HG02885 (cell line): ENCODE results near the gene CHN2.

ENCODE experiments used
- ATAC-seq: cut with Tn5 transposase; IDR thresholded peaks from one replicate; pipeline ENCODE4 v1.9.1; 2021; ENCODE audit warnings: mild to moderate bottlenecking; ENCODE audit not compliant: unreplicated experiment, poor library complexity

The CHN2 gene

DNA sequence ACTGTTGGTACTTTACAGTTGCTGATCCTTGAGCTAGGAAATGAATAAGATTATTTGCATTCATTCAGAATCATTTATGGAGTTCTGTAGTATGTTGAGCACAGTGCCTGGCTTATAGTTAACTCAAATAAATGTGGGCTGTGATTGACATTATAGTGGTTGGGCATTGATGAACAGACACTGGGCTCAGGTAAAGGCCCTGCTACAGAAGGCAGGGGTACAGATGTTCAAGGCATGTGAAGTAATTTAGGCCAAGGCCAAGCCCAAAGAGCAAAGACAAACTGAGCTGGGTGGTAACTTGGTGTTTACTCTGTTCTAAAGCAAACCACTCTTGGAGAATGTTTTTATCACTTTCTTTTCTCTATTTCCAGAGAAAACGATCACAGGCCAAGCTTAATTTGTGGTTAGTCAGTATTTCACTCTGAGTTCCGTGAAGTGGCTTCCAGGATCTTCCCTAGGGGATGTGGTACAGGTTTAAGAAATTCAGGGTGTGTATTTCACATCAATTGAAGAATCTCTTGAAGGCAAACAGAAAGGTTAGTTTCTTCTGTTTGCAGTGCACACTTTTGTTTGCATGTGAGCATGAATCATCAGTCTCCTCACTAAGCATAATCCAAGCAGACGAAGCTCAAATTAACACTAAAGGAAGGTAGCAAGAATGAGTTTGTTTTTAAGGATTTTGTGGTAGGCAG lies 255.1 kb downstream of the CHN2 start:
- no peak for ATAC-seq

DNA sequence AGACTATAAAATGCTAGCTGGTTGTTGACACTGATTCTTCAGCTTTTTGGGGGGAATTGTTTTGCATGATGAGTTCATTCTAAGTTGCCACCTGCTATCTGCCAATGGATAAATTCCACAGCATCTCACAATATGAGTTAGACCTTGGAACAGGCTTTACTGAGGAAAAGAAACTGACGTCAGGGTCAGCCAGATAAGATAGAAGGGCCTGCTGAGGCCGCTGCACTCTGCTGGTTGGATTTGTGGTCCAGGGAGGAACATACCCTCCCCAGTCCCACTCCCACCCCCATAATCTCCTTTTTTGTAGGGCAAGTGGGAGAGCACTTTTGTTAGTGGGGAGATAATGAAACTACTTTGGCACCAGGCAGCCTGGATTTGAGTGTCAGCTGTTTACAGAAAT lies 258.4 kb downstream of the CHN2 start:
- ATAC-seq: no peak

DNA sequence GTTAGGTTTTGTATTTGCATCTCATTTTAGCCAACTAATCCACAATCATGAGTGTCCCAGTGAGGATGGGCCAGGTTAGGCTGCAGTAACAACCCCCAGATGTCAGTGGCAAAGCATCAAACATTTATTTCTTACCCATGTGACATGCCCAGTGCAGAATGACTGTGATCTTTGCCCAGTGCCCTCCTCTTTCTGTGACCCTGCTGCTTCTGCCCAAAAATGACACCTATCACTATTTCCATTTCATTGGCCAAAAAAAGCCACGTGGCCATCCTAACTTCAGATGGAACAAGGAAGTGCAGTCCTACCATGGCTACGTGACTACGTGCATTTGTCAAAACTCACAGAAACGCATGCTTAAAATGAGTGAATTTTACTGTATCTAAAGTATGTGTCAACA lies 259.9 kb downstream of the CHN2 start:
- ATAC-seq: no peak

DNA sequence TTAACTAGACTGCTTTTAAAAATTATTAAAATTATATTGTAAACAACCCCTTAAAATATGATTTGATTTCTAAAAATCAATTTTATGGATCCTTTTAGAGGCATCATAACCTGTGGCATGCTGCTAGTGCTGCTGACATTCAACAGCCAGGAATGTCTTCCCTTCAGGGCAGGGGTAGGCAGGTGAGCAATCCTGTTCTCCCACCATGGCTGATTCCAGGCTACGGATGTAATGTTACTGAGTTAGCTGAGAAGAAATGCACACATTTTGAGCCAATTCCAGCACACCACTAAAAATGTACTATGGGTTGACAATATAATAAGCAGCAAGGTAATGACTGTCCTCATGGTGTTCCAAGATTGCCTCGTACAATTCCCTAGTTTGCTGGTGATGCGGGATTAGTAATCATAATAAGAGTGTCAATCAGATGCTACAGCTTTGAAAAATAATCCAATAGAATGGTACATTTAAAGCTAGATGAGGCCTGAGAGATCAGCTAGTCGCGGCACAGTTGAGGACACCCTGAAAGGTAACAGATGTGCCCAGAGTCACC lies 260.4 kb downstream of the CHN2 start:
- ATAC-seq: no peak

DNA sequence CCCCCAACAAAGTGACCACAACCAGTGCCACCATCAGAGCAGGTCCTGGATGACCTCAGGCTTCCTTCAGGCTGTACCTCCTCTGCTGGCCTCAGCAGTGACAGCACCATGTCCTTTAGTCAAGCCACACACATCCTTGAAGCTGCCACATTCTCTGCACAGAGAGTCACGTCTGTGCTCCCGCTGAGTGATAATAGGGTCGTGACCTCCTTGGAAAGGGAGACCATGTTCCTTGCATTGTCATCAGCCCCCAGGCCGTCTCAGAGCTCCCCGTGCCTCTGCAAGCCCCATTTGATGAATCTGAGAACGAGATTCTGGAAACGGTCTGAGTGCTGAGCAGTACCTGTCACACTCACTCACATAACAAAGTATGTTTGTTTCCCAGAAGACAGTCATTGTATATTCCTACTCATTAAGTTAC lies 262.6 kb downstream of the CHN2 start:
- no peak for ATAC-seq

DNA sequence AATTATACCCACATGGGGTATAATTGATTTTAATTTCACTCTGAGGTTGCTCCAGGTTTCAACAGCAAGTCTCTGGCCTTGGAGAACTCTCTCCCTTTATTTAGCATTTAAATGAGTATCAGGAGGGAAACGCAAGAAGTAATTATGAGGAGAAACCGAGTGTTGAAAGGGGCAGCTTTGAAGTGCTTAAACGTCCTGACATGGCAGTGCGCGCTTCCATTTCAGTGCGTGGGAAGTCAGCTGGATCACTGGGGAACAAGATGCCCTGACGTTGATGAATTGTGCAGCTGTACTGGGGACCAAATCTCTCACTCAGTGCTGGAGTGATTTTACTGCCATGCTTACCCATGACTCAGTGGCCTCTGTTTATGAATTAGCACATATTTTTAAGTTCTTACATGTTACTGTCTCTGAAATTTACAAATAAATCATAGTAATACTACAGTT lies 263.0 kb downstream of the CHN2 start:
- no peak for ATAC-seq

DNA sequence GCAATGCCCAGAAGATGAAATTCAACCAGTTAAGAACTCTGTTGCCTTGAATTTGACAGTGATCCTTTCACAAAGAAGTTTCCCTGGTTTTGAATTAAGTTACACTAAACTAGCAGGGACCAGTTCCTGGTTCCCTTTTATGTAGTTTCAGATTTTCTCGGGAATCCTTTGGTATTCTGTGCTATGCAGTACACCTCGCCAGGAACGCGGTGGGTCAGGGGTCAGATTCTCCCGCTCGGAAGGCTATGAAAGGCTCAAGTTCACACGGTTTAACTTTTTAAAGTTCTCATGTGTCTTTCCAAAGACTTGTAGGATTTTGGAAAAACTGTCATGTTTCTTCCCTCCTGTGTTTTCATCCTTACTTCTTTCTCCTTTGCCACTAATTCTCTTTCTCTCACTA lies 264.4 kb downstream of the CHN2 start:
- ATAC-seq: no peak

DNA sequence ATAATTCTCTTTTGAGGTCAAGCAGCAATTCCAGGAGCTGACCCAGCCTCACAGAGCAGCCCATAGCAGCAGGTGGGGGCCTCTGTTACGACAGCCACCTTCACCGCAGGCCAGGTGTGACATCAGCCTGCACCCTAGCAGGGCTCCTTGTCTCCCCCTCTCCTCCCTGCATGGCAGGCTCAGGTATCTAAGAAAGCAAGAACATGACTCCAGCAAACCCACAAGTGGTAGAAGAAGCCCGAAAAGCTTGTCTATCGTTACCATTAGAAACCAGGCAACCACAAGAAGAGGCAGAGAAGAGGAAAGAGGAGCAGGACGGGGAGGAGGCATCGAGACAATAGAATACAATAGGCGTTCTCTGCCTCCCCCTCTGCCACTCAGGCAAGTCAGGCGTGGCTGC lies 265.0 kb downstream of the CHN2 start:
- ATAC-seq: no peak

DNA sequence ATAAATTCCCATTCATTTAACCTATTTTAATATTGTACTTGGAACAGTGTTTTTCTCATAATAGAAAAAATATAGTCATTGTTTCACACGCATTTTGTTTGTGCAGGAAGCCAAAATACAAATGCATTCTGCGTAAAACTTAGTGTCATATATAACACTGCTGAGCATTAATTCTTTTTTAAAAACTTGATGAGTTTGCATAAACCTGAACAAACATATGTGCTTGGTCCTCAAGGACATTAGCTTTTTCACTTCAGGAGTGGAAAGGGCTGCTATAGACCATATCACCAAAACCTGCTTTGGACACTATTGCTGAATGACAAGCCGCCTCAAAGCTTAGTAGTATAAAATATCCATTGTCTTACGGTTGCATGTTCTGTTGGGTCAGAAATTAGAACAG lies 267.4 kb downstream of the CHN2 start:
- no peak for ATAC-seq

DNA sequence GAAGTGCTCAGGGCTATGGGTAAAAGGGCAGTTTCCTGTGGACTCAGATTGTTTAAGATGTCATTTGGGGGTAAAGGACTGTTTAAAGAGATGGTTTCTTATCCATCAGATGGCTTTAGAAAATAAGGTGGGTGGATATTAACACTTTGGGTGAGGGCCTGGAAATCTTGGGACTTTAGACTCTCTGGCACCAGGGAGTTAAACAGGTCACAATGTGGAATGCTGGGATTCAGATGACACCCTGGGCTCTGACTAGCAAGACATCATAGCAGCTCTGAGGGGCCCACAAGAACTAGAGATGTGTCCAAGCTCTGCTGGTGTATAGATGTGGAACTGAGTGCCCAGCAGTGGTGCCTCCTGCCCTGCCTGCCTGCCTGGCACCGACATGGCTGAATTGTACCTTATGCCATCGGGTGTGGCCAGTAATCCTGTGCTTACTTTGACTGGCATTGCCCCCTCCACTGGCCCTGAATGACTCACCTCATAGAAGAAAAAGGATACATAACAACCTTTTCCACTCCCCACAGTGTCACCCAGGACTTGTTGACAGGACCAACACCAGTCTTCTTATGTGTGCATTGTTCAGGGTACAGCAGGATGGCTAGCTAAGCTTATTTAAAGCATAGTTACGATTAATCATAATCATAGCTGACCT lies 269.1 kb downstream of the CHN2 start:
- ATAC-seq: no peak

DNA sequence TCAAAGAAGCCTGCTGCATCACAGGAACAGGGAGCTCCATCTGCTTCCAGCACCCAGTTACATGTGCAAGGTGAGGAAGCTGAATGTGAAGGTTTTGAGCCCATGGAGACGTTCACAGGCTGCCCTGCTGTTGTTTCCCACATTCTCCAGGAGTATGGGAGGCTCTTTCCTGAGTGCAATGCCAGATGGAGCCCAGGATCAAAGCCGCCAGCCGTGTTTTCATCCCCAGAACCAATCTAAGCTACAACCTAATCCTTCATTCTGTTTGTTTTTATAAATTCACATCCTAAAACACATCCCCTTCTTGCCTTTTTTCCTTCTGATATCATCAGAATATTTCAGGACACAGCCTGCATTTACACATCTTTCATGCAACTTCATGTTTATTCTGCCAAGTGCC lies 270.2 kb downstream of the CHN2 start:
- no peak for ATAC-seq

DNA sequence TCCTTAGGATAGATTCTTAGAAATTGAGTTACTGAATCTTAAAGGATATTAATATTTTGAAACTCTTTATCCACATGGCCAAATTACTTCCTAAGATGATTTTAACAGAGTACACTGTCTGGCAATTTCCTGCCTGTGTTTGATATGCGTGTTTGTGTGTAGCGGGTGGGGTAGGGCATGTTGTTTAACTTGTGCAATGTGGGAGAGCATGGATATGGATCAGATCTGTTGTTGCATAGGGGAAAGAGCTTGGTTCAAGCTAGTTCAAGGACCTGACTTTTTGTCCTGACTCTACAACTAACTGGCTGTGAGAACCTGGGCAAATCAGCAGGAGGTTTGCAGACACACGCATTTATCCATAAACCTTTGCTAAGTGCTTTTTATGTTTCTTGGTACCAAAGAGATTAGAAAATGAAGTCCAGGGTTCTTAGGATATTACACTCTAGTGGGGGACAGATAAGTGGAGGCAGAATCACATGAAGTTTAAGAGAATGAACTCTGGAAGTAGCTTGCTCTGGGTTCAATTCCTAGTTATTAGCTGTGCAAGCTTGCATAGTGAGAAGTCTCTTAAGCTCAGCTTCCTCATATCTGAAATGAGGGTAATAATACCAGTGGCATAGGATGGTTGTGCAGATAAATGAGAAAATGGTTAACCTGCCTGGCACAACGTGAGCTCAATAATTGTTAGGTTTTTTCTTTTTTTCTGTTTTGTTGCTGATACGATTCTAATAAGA lies 272.8 kb downstream of the CHN2 start:
- no peak for ATAC-seq

DNA sequence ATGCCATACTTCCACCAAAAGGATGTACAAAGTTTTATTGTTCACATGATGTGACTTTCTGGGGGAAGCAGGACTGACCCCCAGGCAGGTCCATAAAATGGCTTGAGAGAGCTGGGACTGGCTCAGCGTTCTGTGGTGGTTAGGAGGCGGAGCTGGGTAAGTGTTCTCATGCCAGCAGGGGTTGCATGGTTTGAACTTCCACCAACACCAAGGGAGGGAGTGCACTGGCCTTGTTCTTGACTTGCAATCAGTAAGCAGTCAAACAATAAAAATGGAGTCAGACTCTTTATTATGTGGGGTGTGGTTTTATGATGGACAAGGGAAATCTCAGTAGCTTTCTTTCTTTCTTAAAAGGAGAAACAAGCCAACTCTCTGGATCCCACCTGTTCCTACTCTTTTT lies 273.6 kb downstream of the CHN2 start:
- ATAC-seq: no peak

DNA sequence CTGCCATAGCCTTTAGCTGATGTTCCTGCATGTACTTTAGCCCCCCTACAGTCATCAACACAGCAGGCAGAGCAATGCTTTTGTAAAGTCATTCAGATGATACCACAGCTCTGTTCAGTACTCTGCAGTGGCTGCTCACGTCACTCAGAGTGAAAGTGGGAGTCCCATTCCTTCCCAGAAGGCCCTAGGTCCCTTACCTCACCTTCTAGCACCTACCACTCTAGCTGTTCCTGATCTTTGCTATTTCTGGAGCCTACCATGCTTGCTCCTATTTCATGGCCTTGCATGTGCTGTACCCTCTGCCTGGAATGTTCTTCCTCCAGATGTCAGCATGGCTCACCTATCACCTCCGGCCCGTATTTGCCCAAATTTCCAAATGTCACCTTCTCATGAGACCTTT lies 274.7 kb downstream of the CHN2 start:
- ATAC-seq: no peak

DNA sequence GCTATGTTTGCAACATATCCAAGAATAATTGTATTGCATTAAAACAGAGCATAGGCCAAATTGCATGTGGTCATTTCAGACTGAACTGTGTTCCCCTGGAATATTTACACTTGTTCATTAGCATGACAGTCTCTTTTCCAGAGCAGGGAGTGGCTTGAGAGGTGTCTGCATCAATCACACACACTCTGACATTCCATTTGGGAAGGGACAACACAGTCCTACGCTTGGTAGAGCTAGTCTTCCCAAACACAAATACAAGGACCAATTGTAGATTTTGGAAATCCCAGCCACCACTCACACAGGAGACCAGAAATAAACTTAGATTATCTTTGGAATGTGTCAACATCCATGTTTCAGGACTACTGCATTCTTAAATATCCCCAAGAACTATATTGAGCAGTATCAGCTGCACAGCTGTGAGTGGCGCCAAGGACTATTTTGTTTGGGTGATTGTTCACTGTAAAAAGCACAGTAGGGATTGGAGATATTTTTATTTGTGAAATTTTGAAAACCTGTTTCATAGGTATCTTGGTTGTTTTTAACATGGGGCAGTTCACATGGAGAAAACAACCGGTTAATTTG lies 275.5 kb downstream of the CHN2 start:
- no peak for ATAC-seq

DNA sequence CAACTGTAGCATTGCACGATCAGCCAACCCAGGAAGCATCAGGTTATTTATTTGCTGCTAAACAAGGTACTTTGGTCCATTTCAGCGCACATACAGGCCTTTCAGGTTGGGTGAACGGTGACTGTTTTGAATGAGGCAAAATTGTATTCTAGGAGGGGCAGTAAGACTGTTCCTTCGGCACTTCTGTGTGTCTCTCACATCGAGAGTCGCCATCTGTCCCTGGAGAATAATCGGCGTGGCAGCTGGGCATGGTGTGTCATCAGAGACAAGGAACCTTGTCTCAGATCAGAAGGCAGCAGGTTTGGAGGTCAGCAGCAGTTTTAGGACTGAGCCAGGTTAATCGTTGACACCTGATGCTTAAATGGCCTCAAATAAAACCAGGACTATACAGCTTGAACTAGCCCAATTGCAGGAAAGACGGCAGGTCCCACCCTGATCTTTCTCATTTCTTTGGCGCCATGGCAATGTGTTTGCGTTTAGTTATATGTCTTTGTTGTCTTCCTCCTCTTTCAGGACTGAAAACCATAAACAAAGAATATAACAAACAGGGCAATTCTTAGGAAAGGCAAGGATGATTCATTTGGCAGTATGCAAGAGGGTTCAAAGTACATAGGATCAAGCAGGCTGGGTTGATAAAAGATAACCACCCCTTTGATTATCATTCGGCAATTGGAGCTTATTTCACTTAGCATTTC lies 277.0 kb downstream of the CHN2 start:
- ATAC-seq: no peak

DNA sequence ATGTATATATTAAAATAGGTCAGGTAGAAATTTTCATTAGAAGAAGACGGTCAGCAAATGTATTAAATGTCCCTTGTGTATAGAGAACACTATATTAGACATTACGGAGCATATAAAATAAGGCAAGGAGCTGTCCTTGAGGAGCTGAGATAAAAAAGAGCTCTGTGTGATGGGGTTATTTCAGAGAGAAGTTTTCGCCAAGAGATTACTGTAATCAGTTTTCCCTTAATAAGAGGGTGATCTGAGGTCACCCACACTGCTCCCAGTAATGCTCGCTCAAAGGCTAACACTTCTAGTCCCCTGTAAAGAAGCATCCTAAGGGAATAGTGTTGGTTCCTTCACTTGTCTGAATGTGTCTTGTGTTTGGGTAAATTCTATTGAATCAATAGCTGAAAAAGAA lies 282.3 kb downstream of the CHN2 start:
- no peak for ATAC-seq

DNA sequence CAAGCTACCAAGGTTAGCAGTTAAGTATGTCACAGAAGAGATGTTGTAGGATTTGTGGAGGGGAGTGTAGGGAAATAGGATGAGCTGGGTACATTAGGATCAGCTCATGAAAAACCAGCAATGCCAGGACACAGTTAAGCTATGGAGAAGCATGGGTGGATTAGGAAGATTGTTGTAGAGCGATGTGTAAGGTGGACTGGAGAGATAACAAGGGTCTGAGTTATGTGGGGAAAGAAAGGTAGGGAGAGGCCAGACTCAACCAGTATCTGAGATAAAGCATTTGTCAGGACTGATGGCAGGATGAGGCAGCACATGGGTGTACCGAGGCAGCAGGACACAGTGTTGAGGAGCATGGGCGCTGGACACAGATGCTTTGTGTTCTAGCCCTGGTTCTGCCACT lies 283.7 kb downstream of the CHN2 start:
- ATAC-seq: no peak

DNA sequence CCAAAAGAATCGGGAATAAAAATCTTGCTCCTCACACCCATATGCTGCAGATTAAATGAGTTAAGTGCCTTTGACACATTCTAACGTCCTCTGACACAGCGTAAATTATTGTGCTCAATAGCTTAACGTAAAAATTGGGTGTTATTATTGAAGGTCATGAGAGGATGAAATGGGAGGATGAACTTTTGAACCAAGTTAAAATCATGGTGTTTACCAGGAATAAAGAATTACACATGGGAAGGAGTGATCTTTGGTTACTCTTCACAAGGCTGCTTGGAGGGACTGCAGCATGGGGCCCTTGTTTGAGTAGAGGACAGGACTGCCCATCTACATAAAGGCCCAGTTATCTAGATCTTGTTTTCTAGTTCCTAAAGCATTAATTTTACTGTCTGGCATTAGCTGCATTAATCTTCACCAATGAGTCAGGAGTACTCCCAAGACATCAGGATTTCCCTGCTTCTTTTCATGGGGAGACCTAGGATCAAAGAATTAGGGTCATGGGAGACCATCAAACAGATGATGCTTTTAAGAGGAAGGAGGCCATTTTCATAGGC lies 284.2 kb downstream of the CHN2 start:
- no peak for ATAC-seq
